ENCODE measurements around the gene FOXRED2. TPM values are rescaled to one million over a fixed set of nuclear protein-coding genes. Genes with fewer than 3 reads are reported as not detected.

The FOXRED2 gene
- total and polyA plus RNA-seq, 4 experiments from 2014 or later, result 2.7 to 8.5 (median 7.3) TPM; not detected in 1

DNA sequence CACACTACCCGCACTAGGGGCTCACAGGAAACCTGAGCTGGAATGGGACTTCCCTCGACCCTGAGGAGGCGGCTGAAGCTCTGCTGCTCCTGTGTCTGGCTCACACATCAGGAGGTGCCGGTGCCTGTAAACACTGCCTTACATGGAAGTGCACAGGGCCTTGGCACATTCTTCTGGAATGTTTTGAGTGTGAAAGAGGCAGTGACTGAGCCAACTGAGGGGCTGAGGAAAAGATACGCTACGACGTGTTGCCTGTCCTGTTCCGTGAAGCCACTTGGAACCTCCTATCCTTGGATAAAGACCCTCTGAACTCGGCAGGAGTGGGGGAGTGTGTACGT lies 35.9 kb downstream of the FOXRED2 start:
- ChIA-PET POLR2A (ENCODE audit: partially characterized antibody) (interaction anchor here (0.5 to 2.5 kb wide), 13 partner anchors 11 to 170 kb away, joined by 3 to 22 read pairs (median 4); partner anchors contain the start of gene MYH9), CTCF (ENCODE audit: partially characterized antibody) (interaction anchor here (0.7 to 10.0 kb wide), 37 partner anchors 9 to 288 kb away, joined by 3 to 204 read pairs (median 8); partner anchors contain the start of genes APOL2, MYH9 and TXN2)
- H3K4me3 ChIP-seq (ENCODE audit: low read length in 2 of 2), result no peak overlapping the region
- H3K27ac ChIP-seq (ENCODE audit: low read depth, low read length), result no peak overlapping the region
- Mint-ChIP-seq H3K4me1 (peaks cover 12 to 28% (median 15%) of the 10 kb centered on the region in 4 donors), H3K27ac (peak overlapping the region in 1 of 7 donors; percentile 70), H3K36me3 (peaks cover 26 to 35% of the 10 kb centered on the region in 2 donors), H3K27me3 (no peaks in the 10 kb centered on the region), H3K4me3 (no peak overlapping the region), H3K9me3 (no peaks in the 10 kb centered on the region)
- peaks cover 21% of the 10 kb centered on the region for H3K36me3 ChIP-seq (ENCODE audit: insufficient read depth, low read length)
- no peaks in the 10 kb centered on the region for H3K27me3 ChIP-seq (ENCODE audit: insufficient read depth, low read length)
- H3K9me3 ChIP-seq (ENCODE audit: control insufficient read depth in 1 of 2, low read length in 2 of 2), result no peaks in the 10 kb centered on the region
- DNase-seq, result no peak
- intact Hi-C loops (cut with micrococcal nuclease), result loop anchor here (1.0 kb wide), 4 partner anchors 16 to 170 kb away; no protein-coding TSS in a partner anchor
- peaks cover 18% of the 10 kb centered on the region for H3K4me1 ChIP-seq (ENCODE audit: insufficient read depth, low read length)

DNA sequence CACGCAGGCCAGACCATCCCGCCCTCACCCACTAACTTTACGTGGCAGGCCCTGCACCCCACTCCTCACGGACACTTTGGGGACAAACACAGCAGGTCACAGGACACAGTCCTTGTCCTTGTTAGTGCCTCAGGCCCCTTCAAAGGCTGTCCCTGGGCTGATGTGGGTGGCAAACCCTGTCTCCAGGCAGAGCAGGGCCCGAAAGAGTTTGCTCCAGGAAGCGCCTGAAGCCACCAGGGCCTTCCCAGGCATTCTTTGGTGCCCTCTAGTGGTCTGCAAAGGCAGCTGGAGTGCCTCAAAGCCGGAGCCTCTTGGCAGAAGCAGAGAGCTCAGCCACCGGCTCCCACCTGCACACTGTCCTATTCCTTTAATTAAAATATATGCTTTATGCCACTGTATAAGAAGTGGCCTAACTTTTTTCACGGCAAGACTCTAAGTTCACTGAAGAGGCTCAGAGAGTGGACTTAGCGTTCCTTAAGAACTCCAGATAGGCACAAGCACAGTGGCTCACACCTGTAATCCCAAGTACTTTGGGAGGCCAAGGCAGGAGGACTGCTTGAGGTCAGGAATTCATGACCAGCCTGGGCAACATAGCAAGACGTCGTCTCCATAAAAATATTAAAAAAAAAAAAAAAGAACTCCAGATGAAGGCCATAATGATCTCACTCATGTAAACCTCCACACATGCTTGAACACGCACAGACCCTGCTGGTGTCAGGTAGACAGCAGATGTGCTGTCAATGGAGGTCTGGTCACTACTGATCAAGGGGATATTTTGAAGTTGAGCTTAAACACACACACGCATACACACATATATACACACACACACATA lies 36.5 kb downstream of the FOXRED2 start:
- H3K9me3 Mint-ChIP-seq, result no peaks in the 10 kb centered on the region
- POLR2A ChIA-PET (ENCODE audit: partially characterized antibody), result interaction anchor here (0.7 to 2.5 kb wide), 16 partner anchors 12 to 172 kb away, joined by 3 to 22 read pairs (median 4); partner anchors contain the start of gene MYH9
- H3K4me3 Mint-ChIP-seq, result no peak overlapping the region

DNA sequence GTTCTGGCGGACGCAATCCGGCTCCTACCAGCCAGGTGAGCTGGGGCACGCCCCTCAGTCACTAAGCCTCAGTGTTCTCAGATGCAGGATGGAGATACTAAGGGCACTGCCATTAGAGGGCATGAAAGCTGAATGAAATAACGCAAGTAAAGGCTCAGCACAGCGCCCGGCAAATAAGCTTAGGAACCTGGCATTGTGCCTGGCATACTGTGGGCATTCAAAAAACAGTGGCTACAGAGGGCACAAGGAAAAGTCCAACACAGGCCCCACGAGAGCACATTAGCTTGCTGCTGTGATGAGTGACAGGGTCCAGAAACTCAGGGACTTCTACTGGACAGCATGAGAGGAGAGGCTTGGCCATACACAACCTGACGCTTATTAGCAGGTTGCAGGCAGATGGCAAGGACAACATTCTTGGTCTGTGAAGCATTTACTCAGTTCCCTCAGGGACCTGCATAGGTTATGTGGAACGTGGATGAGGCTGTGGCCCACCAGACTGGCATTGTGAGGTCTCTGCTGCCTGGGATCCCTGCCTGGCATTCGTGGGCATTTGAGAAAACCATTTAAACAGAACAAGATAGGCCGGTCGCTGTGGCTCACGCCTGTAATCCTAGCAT lies 37.6 kb downstream of the FOXRED2 start:
- Mint-ChIP-seq H3K9me3 (no peaks in the 10 kb centered on the region), H3K27me3 (no peaks in the 10 kb centered on the region), H3K4me3 (no peak overlapping the region), H3K27ac (peak overlapping the region in 1 of 7 donors; percentile 29), H3K4me1 (peaks cover 11 to 28% (median 15%) of the 10 kb centered on the region in 4 donors), H3K36me3 (peaks cover 11 to 18% of the 10 kb centered on the region in 2 donors)
- DNase-seq, result no peak
- Histone ChIP-seq H3K9me3 (ENCODE audit: control insufficient read depth in 1 of 2, low read length in 2 of 2) (no peaks in the 10 kb centered on the region), H3K27ac (ENCODE audit: low read depth, low read length) (no peak overlapping the region), H3K27me3 (ENCODE audit: insufficient read depth, low read length) (no peaks in the 10 kb centered on the region), H3K4me1 (ENCODE audit: insufficient read depth, low read length) (peaks cover 18% of the 10 kb centered on the region), H3K4me3 (ENCODE audit: low read length in 2 of 2) (no peak overlapping the region), H3K36me3 (ENCODE audit: insufficient read depth, low read length) (peaks cover 8% of the 10 kb centered on the region)
- CTCF ChIA-PET (ENCODE audit: partially characterized antibody), result interaction anchor here (1.0 to 10.0 kb wide), 17 partner anchors 13 to 274 kb away, joined by 3 to 204 read pairs (median 6); no protein-coding TSS in a partner anchor
- intact Hi-C loops (cut with micrococcal nuclease), result no loop called here
- POLR2A ChIA-PET (ENCODE audit: partially characterized antibody), result interaction anchor here (1.3 to 2.5 kb wide), 7 partner anchors 64 to 168 kb away, joined by 3 to 22 read pairs (median 8); partner anchors contain the start of gene MYH9

More for the DNA sequence above, 36.5 kb downstream of the FOXRED2 start:
- Mint-ChIP-seq H3K27me3 (no peaks in the 10 kb centered on the region), H3K36me3 (peaks cover 20 to 30% of the 10 kb centered on the region in 2 donors), H3K4me1 (peaks cover 11 to 28% (median 15%) of the 10 kb centered on the region in 4 donors), H3K27ac (peak overlapping the region; percentile 30 to 92 (median 79))
- CTCF ChIA-PET (ENCODE audit: partially characterized antibody), result interaction anchor here (0.7 to 10.0 kb wide), 43 partner anchors 9 to 1194 kb away, joined by 3 to 204 read pairs (median 8); partner anchors contain the start of genes APOL2, MYH9 and TXN2
- Histone ChIP-seq H3K4me3 (ENCODE audit: low read length in 2 of 2) (no peak overlapping the region), H3K27me3 (ENCODE audit: insufficient read depth, low read length) (no peaks in the 10 kb centered on the region), H3K4me1 (ENCODE audit: insufficient read depth, low read length) (peaks cover 18% of the 10 kb centered on the region), H3K27ac (ENCODE audit: low read depth, low read length) (no peak overlapping the region), H3K9me3 (ENCODE audit: control insufficient read depth in 1 of 2, low read length in 2 of 2) (no peaks in the 10 kb centered on the region), H3K36me3 (ENCODE audit: insufficient read depth, low read length) (peaks cover 16% of the 10 kb centered on the region)
- intact Hi-C loops (cut with micrococcal nuclease), result loop anchor here (1.0 kb wide), 4 partner anchors 15 to 169 kb away; no protein-coding TSS in a partner anchor
- peak; percentile 85 to 87 (median 87) for DNase-seq

DNA sequence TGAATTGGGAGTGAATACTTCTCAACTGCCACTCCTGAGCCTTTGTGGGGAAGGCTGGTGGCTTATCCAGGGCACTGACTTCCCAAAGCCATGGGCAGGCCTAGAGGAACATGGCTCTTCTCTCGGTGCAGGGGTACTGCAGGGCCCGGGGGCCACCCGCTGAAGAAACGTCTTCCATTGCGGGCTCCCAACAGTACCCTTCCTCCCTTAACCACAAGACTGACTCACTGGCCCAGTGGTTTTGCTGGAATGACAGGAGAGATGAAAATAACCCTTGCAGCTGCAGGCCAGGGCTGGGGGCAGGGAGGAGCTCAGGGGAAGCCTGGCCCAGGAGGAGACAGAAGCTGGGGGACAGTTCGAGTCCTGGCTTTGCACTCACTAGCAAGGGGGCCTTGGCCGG lies 38.9 kb downstream of the FOXRED2 start:
- POLR2A ChIA-PET (ENCODE audit: partially characterized antibody), result no interaction called here
- Mint-ChIP-seq H3K27me3 (no peaks in the 10 kb centered on the region), H3K36me3 (peaks cover 9 to 11% of the 10 kb centered on the region in 2 donors)

DNA sequence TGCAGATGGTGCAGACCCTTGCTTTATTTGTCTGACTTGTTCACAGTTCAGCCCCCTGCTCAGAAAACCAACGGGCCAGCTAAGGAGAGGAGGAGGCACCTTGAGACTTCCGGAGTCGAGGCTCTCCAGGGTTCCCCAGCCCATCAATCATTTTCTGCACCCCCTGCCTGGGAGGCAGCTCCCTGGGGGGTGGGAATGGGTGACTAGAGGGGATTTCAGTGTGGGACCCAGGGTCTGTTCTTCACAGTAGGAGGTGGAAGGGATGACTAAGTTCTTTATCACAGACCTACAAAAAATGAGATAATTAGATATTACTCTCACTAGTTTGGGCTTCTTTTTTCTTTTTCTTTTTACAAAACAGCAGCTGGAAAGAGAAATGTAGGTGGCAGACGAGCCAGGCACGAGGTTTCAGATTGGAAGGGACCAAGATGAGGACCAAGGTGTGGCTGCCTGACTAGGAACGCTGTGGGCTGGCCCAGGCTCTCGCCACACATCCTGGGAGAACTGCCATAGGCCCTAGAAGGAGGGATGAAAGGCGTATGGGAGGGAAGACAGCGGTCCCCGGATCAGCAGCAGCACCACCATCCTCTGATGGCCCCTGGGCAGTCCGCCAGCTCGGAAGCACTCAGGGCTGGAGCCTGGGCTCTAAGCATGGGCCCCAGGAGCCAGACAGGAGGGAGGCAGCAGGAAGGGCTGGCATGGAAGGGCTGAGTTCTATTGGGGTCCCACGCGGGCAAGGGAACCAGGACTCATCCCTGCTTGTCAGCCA lies 39.6 kb downstream of the FOXRED2 start:
- no peak overlapping the region for H3K4me3 Mint-ChIP-seq
- ChIA-PET CTCF (ENCODE audit: partially characterized antibody) (interaction anchor here (0.6 to 10.0 kb wide), 3 partner anchors 32 to 167 kb away, joined by 3 to 204 read pairs (median 5); no protein-coding TSS in a partner anchor), POLR2A (ENCODE audit: partially characterized antibody) (interaction anchor here (0.7 to 1.8 kb wide), 5 partner anchors 15 to 163 kb away, joined by 3 to 9 read pairs (median 4); partner anchors contain the start of genes MYH9 and TXN2)
- intact Hi-C loops (cut with micrococcal nuclease), result no loop called here
- no peaks in the 10 kb centered on the region for H3K9me3 Mint-ChIP-seq
- H3K27ac ChIP-seq (ENCODE audit: low read depth, low read length), result no peak overlapping the region
- H3K36me3 ChIP-seq (ENCODE audit: insufficient read depth, low read length), result no peaks in the 10 kb centered on the region
- peaks cover 4 to 8% of the 10 kb centered on the region in 2 donors for H3K36me3 Mint-ChIP-seq
- H3K27me3 ChIP-seq (ENCODE audit: insufficient read depth, low read length), result no peaks in the 10 kb centered on the region
- peak overlapping the region; percentile 61 to 79 (median 73) for H3K27ac Mint-ChIP-seq
- peaks cover 11 to 28% (median 15%) of the 10 kb centered on the region in 4 donors for H3K4me1 Mint-ChIP-seq
- no peaks in the 10 kb centered on the region for H3K9me3 ChIP-seq (ENCODE audit: control insufficient read depth in 1 of 2, low read length in 2 of 2)
- H3K4me3 ChIP-seq (ENCODE audit: low read length in 2 of 2), result no peak overlapping the region
- DNase-seq, result no peak
- H3K4me1 ChIP-seq (ENCODE audit: insufficient read depth, low read length), result peaks cover 18% of the 10 kb centered on the region
- H3K27me3 Mint-ChIP-seq, result no peaks in the 10 kb centered on the region

More for the DNA sequence above, 38.9 kb downstream of the FOXRED2 start:
- intact Hi-C loops (cut with micrococcal nuclease), result no loop called here
- DNase-seq, result no peak
- peaks cover 11 to 28% (median 15%) of the 10 kb centered on the region in 4 donors for H3K4me1 Mint-ChIP-seq
- H3K9me3 ChIP-seq (ENCODE audit: control insufficient read depth in 1 of 2, low read length in 2 of 2), result no peaks in the 10 kb centered on the region
- no peaks in the 10 kb centered on the region for H3K27me3 ChIP-seq (ENCODE audit: insufficient read depth, low read length)
- no peaks in the 10 kb centered on the region for H3K36me3 ChIP-seq (ENCODE audit: insufficient read depth, low read length)
- no peak overlapping the region for H3K4me3 ChIP-seq (ENCODE audit: low read length in 2 of 2)
- H3K9me3 Mint-ChIP-seq, result no peaks in the 10 kb centered on the region
- H3K27ac Mint-ChIP-seq, result peak overlapping the region in 1 of 7 donors; percentile 51
- no peak overlapping the region for H3K4me3 Mint-ChIP-seq
- H3K27ac ChIP-seq (ENCODE audit: low read depth, low read length), result no peak overlapping the region
- CTCF ChIA-PET (ENCODE audit: partially characterized antibody), result interaction anchor here (1.0 to 10.0 kb wide), 8 partner anchors 33 to 190 kb away, joined by 3 to 204 read pairs (median 3); no protein-coding TSS in a partner anchor
- H3K4me1 ChIP-seq (ENCODE audit: insufficient read depth, low read length), result peaks cover 18% of the 10 kb centered on the region

DNA sequence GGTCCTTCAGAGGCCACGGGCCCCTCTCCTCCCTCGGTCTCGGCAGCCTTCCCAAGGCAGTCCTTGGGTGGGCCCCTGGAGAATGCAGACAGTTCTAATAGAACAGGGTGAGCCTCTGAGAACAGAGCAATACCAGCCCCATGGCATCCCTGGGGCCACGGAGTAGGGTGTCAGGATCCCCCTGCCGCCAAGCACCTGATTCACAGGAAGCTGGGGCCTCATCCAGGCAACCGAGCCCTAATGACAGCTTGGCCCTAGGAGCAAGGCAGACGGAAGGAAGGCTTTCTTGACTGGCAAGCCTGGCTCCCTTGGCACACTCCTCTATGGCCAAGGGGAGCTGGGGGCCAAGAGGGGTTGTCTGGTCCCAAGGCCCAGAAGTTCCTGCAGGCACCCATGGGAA lies 40.6 kb downstream of the FOXRED2 start:
- no peaks in the 10 kb centered on the region for H3K27me3 ChIP-seq (ENCODE audit: insufficient read depth, low read length)
- Mint-ChIP-seq H3K36me3 (peaks cover 0 to 5% of the 10 kb centered on the region in 2 donors), H3K27ac (peak overlapping the region in 4 of 7 donors; percentile 10 to 70 (median 59)), H3K4me1 (peaks cover 11 to 28% (median 15%) of the 10 kb centered on the region in 4 donors), H3K4me3 (no peak overlapping the region), H3K9me3 (no peaks in the 10 kb centered on the region), H3K27me3 (no peaks in the 10 kb centered on the region)
- peaks cover 18% of the 10 kb centered on the region for H3K4me1 ChIP-seq (ENCODE audit: insufficient read depth, low read length)
- ChIA-PET POLR2A (ENCODE audit: partially characterized antibody) (interaction anchor here (0.7 to 1.8 kb wide), 5 partner anchors 11 to 135 kb away, joined by 4 to 9 read pairs (median 4); partner anchors contain the start of genes MYH9 and TXN2), CTCF (ENCODE audit: partially characterized antibody) (interaction anchor here (10.0 kb wide), 1 partner anchor 166 kb away, joined by 204 read pairs; no protein-coding TSS in a partner anchor)
- DNase-seq, result no peak
- intact Hi-C loops (cut with micrococcal nuclease), result no loop called here
- no peak overlapping the region for H3K4me3 ChIP-seq (ENCODE audit: low read length in 2 of 2)
- H3K9me3 ChIP-seq (ENCODE audit: control insufficient read depth in 1 of 2, low read length in 2 of 2), result no peaks in the 10 kb centered on the region
- H3K27ac ChIP-seq (ENCODE audit: low read depth, low read length), result no peak overlapping the region
- no peaks in the 10 kb centered on the region for H3K36me3 ChIP-seq (ENCODE audit: insufficient read depth, low read length)

Data from CD4-positive, alpha-beta memory T cell (primary cell).